Measurements from ENCODE around the gene SEC14L5.

SEC14L5 gene

DNA sequence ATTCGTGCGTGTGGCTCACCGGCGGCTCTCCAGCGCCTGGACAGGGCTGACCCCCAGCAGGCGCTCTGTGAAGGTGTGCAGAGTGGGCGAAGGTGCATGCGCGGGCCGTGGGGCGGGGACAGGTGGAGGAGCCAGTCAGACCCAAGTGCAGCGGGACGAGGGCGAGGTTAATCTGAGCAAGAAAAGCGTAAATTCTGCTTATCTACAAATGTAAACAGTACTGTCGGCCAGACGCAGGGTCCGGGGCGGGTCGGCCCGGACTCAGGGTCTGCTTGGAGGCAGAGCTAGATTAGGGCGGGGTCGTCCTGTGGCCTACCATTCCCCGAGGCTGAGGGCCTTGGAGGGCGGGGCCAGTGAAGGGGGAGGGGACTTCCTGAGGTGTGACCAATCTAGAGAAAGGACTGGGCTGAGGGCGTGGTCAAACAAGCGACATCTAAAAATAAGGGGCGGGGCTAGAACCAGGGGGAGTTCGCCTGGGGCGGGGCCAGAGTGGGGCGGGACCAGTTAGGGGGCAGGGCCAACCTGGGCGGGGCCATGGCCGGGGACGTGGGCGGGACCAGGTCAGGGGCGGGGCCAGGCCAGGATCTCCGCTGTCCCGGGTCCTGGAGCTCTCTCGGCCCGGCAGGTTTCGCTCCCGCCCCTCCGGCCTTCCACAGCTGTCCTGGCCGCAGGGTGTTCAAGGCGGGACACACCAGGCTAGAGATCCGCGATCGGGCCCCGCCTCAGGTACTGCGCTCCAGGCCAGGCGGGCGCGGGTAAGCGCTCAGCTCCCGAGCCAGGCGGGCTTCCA is at the start of gene SEC14L5:
SEC14L5 (plus strand) TSS at position 611 of the 790 bp plus-strand sequence. CDS start 994 bp downstream, outside the sequence.
- peak; percentile 68 for DNase-seq (ENCODE audit: low read depth, low spot score)

DNA sequence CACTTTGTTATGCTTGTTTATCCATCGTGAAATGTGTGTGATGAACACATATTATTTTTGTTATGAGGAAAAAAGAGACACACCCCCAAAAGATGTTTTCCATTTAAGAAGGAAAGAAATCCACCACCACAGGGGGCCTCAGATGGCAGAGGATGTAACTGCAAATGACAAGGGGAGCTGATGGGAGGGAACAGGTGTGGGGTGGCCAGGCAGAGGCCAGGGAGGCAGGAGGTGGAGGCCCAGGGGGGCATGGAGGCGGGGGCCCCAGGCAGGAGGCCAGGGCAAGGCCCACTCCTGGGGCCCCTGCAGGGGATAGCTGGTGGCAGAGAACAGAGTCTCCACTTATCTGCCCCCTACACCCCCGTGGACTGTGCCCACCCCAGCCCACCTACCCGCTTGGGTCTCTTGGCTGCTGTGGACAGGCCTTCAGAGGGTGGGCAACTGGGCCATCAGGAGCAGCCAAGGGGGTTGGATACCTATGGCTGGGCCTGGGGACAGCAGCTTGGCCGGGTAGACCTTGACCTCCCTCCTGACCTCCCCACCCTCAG is 49.2 kb upstream of the SEC14L5 start:
- DNase-seq (ENCODE audit: low read depth, low spot score), result no peak

GRCh38 chr16:4909825-4910224 is 48.3 kb upstream of the SEC14L5 start:
- DNase-seq (ENCODE audit: low read depth, low spot score), result no peak

DNA sequence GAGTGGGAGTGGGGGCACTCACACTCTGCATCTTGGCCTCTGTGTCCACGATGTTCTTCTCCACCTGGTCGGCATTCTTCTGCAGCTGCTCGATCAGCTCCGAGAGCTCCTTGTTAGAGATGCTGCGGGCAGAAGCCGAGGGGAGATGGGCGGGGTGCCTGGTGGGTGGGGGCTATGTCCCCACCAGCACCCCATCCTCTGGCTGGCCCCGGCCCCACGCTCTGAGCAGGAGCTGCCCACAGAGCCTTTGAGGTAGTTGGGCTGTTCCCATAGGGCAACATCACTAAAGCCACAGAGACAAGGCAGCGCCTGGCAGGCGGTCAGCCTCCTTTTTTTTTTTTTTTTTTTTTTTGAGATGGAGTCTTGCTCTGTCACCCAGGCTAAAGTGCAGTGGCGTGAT is 47.3 kb upstream of the SEC14L5 start:
- no peak for DNase-seq (ENCODE audit: low read depth, low spot score)

- no peak for DNase-seq (ENCODE audit: low read depth, low spot score)
Observed at GRCh38 chr16:4911970-4912386, 46.2 kb upstream of the SEC14L5 start.

DNA sequence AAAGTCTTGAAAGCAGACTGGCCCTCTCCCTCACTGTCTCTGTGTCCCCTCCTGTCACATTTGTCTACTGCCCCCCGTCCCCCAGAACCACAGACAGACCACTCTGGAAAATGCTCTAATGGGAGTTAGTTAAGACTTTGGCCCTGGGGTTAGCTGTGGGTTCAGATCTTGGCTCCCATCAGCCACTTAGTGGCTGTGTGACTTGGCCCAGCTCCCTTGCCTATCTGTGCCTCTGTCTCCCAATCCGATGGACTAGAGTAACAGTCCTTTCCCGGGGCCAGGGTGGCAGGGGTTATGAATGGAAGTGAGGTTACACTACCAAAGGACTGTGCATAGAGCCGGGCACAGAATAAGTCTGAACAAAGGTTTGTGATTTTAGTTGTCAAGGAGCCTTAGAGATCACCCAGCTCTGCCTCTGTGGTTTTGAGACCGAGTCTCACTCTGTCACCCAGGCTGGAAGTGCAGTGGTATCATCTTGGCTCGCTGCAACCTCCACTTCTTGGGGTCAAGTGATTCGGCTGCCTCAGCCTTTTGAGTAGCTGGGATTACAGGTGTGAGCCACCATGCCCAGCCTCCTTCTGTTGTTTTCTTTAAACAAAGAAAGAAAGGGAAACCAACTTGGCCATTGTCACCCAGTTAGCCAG is 44.9 kb upstream of the SEC14L5 start:
- no peak for DNase-seq (ENCODE audit: low read depth, low spot score)

DNA sequence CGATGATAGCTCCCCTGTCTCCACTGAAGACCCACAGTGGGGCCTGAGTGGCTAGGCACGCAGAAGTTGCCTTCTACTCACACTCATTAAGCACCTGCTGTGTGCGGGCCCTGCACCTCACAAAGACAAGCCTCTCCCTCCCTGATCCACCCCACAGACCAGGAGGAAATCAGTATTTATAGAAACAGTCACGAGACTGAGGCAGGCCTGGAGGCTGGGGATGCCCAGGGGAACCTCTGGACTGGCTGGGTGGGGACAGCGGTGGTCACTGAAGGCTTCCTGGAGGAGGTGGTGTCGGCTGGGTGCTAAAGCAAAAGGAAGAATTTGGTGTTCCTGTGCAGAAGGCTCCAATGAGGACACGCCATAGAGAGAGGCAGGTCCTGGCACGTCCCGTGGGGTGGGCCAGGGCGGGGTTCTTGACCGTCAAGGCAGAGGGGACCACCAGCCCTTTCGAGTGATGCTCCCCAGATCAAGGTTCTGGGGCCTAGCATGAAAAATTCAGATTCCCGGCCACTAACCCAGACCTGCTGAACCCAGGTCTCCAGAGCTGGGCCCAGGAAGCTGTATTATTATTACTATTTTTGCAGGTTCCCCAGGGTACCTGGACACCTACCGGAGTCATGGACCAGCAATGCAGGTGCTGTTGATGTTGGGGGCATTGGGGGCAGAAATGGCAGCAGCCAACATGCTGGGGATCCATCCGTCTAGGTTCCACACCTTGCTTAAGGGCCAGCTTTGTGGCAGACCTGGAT is 44.2 kb upstream of the SEC14L5 start:
- DNase-seq (ENCODE audit: low read depth, low spot score), result no peak

- DNase-seq (ENCODE audit: low read depth, low spot score), result no peak
Observed at GRCh38 chr16:4914528-4915225, 43.5 kb upstream of the SEC14L5 start.

DNA sequence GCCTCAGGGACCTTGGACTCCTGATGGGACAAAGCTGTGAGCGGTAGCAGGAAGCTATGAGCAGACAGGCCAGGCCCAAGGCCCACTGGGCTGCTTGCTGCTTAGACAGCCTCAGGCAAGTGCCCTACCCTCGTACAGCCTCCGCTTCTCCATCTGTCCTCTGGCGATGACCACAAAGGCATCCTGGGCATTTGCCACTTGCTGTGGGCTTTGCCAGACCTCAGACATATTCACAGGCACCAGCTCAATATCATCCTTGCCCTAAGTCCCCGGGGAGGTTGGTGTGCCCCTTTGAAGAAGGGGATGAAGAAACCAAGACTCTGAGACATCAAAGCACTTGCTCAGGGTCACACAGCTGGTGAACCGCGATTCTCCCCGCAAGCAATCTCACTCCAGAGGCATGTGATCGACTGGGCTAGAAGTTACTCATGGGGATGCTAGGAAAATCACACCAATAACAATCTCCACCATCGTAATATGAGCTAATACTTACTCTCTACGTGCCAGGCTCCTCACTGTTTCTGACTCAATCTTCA is 42.8 kb upstream of the SEC14L5 start:
- DNase-seq (ENCODE audit: low read depth, low spot score), result no peak

DNA sequence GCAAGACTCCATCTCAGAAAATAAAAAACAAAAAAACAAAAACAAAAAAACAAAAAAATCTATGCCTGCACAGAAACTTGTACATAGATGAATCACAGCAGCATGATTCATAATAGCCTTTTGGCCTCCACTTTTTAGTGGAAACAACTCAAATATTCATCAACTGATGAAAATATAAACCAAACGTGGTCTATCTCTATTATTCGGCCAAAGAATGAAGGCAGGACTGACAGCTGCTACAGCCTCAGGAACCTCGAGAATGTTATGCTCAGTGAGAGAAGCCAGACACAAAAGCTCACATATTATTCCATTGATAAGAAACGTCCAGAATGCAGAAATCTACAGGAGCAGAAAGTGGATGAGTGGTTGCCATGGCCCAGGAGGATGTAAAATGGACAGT is 41.0 kb upstream of the SEC14L5 start:
- DNase-seq (ENCODE audit: low read depth, low spot score), result no peak

- DNase-seq (ENCODE audit: low read depth, low spot score), result no peak
Observed at GRCh38 chr16:4918781-4919251, 39.3 kb upstream of the SEC14L5 start.

DNA sequence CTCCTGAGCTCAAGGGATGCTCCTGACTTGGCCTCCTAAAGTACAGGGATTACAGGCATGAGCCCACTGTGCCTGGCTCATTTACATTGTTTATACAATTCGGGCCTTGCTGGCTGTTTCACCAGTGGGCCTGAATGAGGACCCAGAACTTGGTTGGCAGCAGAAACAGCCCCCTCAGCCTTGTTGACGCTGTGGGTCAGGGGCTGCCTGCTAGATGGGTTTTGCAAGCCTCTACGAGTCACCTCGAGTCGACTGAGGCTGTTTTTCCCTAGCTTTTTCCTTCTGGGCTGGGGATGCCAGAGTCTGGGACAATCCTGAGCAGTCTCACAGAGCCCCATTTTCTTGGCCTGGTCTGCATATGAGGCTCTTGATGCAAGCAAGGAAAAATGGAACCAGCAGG is 37.3 kb upstream of the SEC14L5 start:
- no peak for DNase-seq (ENCODE audit: low read depth, low spot score)

- DNase-seq (ENCODE audit: low read depth, low spot score), result no peak
Observed at GRCh38 chr16:4922721-4923342, 35.3 kb upstream of the SEC14L5 start.

GRCh38 chr16:4923853-4924252 is 34.3 kb upstream of the SEC14L5 start:
- no peak for DNase-seq (ENCODE audit: low read depth, low spot score)

DNA sequence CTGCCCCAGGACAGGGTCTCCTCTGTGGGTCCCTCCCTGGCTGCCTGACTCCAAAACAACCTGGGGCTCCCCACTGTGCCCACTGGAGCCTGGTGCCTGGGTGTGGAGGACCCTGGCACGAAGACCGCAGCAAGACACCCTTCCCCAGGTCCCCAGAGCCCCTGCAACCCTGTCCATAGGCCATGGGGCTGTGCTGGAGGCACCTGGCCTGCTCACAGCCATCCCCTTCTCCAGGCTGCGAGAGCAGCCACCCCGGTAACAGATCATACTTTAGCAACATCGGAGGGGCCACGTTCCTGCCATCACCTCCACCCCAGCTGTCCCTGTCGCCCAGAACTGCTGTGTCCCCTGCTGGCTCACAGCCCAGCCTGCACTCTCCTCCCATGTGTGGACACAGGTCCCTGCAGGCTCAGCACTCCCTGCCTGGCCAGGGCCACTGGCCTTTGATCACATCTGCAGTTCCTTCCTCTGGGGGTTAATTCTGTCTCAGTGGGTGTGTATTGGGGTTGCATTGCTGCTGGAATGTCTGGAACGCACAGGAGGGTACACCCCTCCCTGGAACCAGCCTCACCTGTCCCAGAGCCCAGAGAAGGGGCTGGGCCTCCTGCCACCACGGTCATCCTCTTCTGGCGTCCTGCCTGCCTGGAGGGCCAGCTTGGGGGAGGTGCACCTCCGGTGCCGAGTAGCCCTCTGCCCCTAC is 33.4 kb upstream of the SEC14L5 start:
- DNase-seq (ENCODE audit: low read depth, low spot score), result no peak

- DNase-seq (ENCODE audit: low read depth, low spot score), result no peak
Observed at GRCh38 chr16:4925293-4925607, 32.9 kb upstream of the SEC14L5 start.

GRCh38 chr16:4925791-4926190 is 32.3 kb upstream of the SEC14L5 start:
- DNase-seq (ENCODE audit: low read depth, low spot score), result no peak

- DNase-seq (ENCODE audit: low read depth, low spot score), result no peak
Observed at GRCh38 chr16:4926928-4927327, 31.2 kb upstream of the SEC14L5 start.

DNA sequence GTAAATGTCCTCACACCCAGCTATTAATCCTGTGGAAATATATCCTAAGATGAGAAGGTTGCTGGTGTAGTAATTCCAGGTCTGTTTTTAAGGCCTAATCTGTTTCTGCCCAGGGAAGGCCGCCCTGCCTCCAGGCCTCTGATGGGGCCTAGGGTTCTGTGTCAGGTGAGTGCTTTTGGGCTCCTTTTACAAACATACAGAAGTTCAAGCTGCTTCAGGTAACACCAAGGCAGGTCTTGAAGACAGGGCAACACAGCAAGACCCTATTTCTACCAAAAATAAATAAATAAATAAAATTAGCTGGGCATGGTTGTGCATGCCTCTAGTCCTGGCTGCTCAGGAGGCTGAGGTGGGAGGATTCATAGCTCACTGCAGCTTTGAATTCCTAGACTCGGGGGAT is 30.5 kb upstream of the SEC14L5 start:
- DNase-seq (ENCODE audit: low read depth, low spot score), result no peak

GRCh38 chr16:4928227-4928626 is 29.9 kb upstream of the SEC14L5 start:
- DNase-seq (ENCODE audit: low read depth, low spot score), result no peak
